ENCODE data around the gene ARMC2.
"Not testable (repeated sequence)": the region's sequence is repeated elsewhere in the genome, so short reads cannot be mapped to it uniquely, and the experiment has no call there.

ARMC2 gene

GRCh38 chr6:108832738-108833137 is 15.5 kb upstream of the ARMC2 start:
- DNase-seq (ENCODE audit: low read depth in 2 of 2) = no peak

- DNase-seq (ENCODE audit: low read depth in 2 of 2) = peak; percentile 72 to 80
Observed at GRCh38 chr6:108835218-108835850, 12.9 kb upstream of the ARMC2 start.

GRCh38 chr6:108836061-108836460 is 12.2 kb upstream of the ARMC2 start:
- no peak for DNase-seq (ENCODE audit: low read depth in 2 of 2)

- DNase-seq (ENCODE audit: low read depth in 2 of 2) = no peak
Observed at GRCh38 chr6:108837236-108837971, 10.8 kb upstream of the ARMC2 start.

GRCh38 chr6:108838101-108838717 is 10.0 kb upstream of the ARMC2 start:
- no peak for DNase-seq (ENCODE audit: low read depth in 2 of 2)

GRCh38 chr6:108839083-108839642 is 9.1 kb upstream of the ARMC2 start:
- DNase-seq (ENCODE audit: low read depth in 2 of 2) = no peak

- DNase-seq (ENCODE audit: low read depth in 2 of 2) = no peak
Observed at GRCh38 chr6:108840919-108841318, 7.3 kb upstream of the ARMC2 start.

- DNase-seq (ENCODE audit: low read depth in 2 of 2) = no peak
Observed at GRCh38 chr6:108841377-108841855, 6.8 kb upstream of the ARMC2 start.

- no peak for DNase-seq (ENCODE audit: low read depth in 2 of 2)
Observed at GRCh38 chr6:108844135-108844534, 4.1 kb upstream of the ARMC2 start.

- DNase-seq (ENCODE audit: low read depth in 2 of 2) = no peak
Observed at GRCh38 chr6:108845145-108845544, 3.1 kb upstream of the ARMC2 start.

GRCh38 chr6:108846101-108846500 is 2.1 kb upstream of the ARMC2 start:
- no peak for DNase-seq (ENCODE audit: low read depth in 2 of 2)

GRCh38 chr6:108846628-108847027 is 1.6 kb upstream of the ARMC2 start:
- no peak for DNase-seq (ENCODE audit: low read depth in 2 of 2)

- DNase-seq (ENCODE audit: low read depth in 2 of 2) = no peak
Observed at GRCh38 chr6:108847738-108848115, 495 bp upstream of the ARMC2 start.

- no peak for DNase-seq (ENCODE audit: low read depth in 2 of 2)
Observed at GRCh38 chr6:108850669-108851465, 2.6 kb downstream of the ARMC2 start.

- DNase-seq (ENCODE audit: low read depth in 2 of 2) = no peak
Observed at GRCh38 chr6:108851756-108852155, 3.5 kb downstream of the ARMC2 start.

GRCh38 chr6:108853077-108853476 is 4.9 kb downstream of the ARMC2 start:
- DNase-seq (ENCODE audit: low read depth in 2 of 2) = no peak

- DNase-seq (ENCODE audit: low read depth in 2 of 2) = no peak
Observed at GRCh38 chr6:108862479-108863191, 14.4 kb downstream of the ARMC2 start.

- not testable (repeated sequence) for DNase-seq (ENCODE audit: low read depth in 2 of 2)
Observed at GRCh38 chr6:108865751-108866286, 17.6 kb downstream of the ARMC2 start.

- DNase-seq (ENCODE audit: low read depth in 2 of 2) = no peak
Observed at GRCh38 chr6:108866798-108867197, 18.6 kb downstream of the ARMC2 start.

- no peak for DNase-seq (ENCODE audit: low read depth in 2 of 2)
Observed at GRCh38 chr6:108868647-108869046, 20.4 kb downstream of the ARMC2 start.

- DNase-seq (ENCODE audit: low read depth in 2 of 2) = no peak
Observed at GRCh38 chr6:108869876-108870275, 21.7 kb downstream of the ARMC2 start.
